ENCODE measurements around the gene CLCN1. TPM values are rescaled to one million over a fixed set of nuclear protein-coding genes. Genes with fewer than 3 reads are reported as not detected.

Gene CLCN1
- total RNA-seq, 1 experiment from 2014 or later = 0.13 TPM

DNA sequence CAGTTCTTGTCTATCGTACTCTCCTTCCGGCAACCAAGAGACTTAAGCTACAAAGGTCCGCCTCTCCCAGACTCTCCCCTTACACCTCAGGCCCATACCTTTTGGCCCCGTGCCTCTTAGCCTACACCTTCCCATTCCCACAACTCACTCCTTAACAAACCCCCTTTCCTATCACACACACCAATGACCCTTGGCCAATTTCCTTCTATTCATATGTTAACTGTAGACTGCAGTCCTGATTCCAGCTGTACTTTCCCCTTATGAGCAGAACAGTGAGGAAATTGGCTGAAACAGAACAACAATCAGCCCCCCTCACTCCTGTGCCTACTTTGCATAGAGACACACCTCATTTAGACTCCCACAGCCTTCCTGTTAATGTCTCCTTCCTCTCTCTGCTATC, 32.5 kb upstream of the CLCN1 start:
- peak; percentile 34 for DNase-seq
- H3K4ac ChIP-seq (ENCODE audit: low read depth, low read length) = no peak overlapping the region
- H3K27ac Mint-ChIP-seq = 0 out of 7 replicates have a peak overlapping the region, but pooled peaks of 1 of the 3 experiments have one; percentile 16
- H3K23ac ChIP-seq (ENCODE audit: insufficient read length, low read depth, low read length) = no peak overlapping the region
- no peak overlapping the region for H4K91ac ChIP-seq (ENCODE audit: insufficient read length, low read depth, low read length)
- H3K18ac ChIP-seq (ENCODE audit: insufficient read length, low read depth, low read length) = no peak overlapping the region
- H3K27me3 ChIP-seq (ENCODE audit: insufficient read depth, low read length) = peaks cover 10% of the 10 kb centered on the region; the same call in 1 of the 2 replicates
- no peak overlapping the region for H3T11ph ChIP-seq (ENCODE audit: low read length)
- TF ChIP-seq, protein P1, sequence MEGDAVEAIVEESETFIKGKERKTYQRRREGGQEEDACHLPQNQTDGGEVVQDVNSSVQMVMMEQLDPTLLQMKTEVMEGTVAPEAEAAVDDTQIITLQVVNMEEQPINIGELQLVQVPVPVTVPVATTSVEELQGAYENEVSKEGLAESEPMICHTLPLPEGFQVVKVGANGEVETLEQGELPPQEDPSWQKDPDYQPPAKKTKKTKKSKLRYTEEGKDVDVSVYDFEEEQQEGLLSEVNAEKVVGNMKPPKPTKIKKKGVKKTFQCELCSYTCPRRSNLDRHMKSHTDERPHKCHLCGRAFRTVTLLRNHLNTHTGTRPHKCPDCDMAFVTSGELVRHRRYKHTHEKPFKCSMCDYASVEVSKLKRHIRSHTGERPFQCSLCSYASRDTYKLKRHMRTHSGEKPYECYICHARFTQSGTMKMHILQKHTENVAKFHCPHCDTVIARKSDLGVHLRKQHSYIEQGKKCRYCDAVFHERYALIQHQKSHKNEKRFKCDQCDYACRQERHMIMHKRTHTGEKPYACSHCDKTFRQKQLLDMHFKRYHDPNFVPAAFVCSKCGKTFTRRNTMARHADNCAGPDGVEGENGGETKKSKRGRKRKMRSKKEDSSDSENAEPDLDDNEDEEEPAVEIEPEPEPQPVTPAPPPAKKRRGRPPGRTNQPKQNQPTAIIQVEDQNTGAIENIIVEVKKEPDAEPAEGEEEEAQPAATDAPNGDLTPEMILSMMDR (conservative IDR thresholded peaks at IDR 0.05) = no peak
- H2BK12ac ChIP-seq (ENCODE audit: insufficient read length, low read depth, low read length) = no peak overlapping the region
- no peak overlapping the region for H3K9ac ChIP-seq (ENCODE audit: extremely low read depth, insufficient read length, low read length)
- H4K20me1 ChIP-seq (ENCODE audit: control insufficient read depth, insufficient read depth, insufficient read length) = no peaks in the 10 kb centered on the region
- no peak overlapping the region for H2BK20ac ChIP-seq (ENCODE audit: low read depth, low read length, poor library complexity, severe bottlenecking)
- WGBS (ENCODE audit: extremely low coverage, insufficient read length, low lambda C conversion rate) = no CpG with 5 or more reads among the region's 4 CpGs
- H3K4me2 ChIP-seq (ENCODE audit: insufficient read depth, insufficient read length, low read length) = peak overlapping the region; percentile 32
- peaks cover 9 to 16% (median 13%) of the 10 kb centered on the region in 3 experiments for H3K36me3 Mint-ChIP-seq (ENCODE audit: insufficient read depth in 1 of 3, low read depth in 3 of 3)
- H3K4me1 ChIP-seq (ENCODE audit: insufficient read depth, low read length) = peaks cover 9% of the 10 kb centered on the region; the same call in 1 of the 2 replicates
- no peak overlapping the region for H4K8ac ChIP-seq (replicated peaks; ENCODE audit: insufficient read length, low read depth, low read length)
- no peak overlapping the region for H3K14ac ChIP-seq (ENCODE audit: insufficient read depth, low read length)
- H2BK15ac ChIP-seq (ENCODE audit: low read depth, low read length) = no peak overlapping the region
- no peak overlapping the region for H3K4me3 Mint-ChIP-seq
- no peak overlapping the region for H2BK120ac ChIP-seq (ENCODE audit: low read depth, low read length, poor library complexity, severe bottlenecking)
- H3K4me1 Mint-ChIP-seq = peaks cover 29 to 31% of the 10 kb centered on the region in 2 experiments
- no peak overlapping the region for H2AFZ ChIP-seq (ENCODE audit: low read length)
- H3K23me2 ChIP-seq (ENCODE audit: insufficient read length, low read depth, low read length, poor library complexity, severe bottlenecking) = peaks cover 5% of the 10 kb centered on the region
- no peaks in the 10 kb centered on the region for H3K79me2 ChIP-seq (ENCODE audit: insufficient read depth, low read length)
- no peak overlapping the region for H3K27ac ChIP-seq (ENCODE audit: insufficient read length, low read depth, low read length)
- H3K56ac ChIP-seq (ENCODE audit: insufficient read length, low read depth, low read length) = no peak overlapping the region
- H3K9me3 ChIP-seq (ENCODE audit: control insufficient read depth, low read depth, low read length) = peaks cover 10% of the 10 kb centered on the region
- H3K27me3 Mint-ChIP-seq (ENCODE audit: low read depth) = peaks cover 53% of the 10 kb centered on the region
- no peak overlapping the region for H4K5ac ChIP-seq (ENCODE audit: insufficient read length, low read depth, low read length)
- no peaks in the 10 kb centered on the region for H3K79me1 ChIP-seq (ENCODE audit: insufficient read depth, low read depth, low read length, poor library complexity, severe bottlenecking)
- H2BK5ac ChIP-seq (ENCODE audit: insufficient read length, low read length) = no peak overlapping the region
- H3K9me3 Mint-ChIP-seq = peaks cover 12 to 14% of the 10 kb centered on the region in 2 experiments
- H2AK5ac ChIP-seq (ENCODE audit: insufficient read length, low read length) = no peak overlapping the region
